GM21526 (cell line): Measurements from ENCODE around the gene MIF.
"Not testable (repeated sequence)": the region's sequence is repeated elsewhere in the genome, so short reads cannot be mapped to it uniquely, and the experiment has no call there.

Experiments
- ATAC-seq: cut with Tn5 transposase; IDR thresholded peaks from one replicate; pipeline ENCODE4 v1.9.1; 2021; ENCODE audit warnings: moderate library complexity; ENCODE audit not compliant: unreplicated experiment, low FRiP score

Gene MIF

GRCh38 chr22:23893945-23894709 lies at the start of gene MIF:
Gene MIF, plus strand, starts transcription at chr22:23894383. Its CDS starts 92 bp downstream, at chr22:23894475.
- ATAC-seq: peak; percentile 65

GRCh38 chr22:23844739-23845202 lies 49.4 kb upstream of the MIF start:
- ATAC-seq: no peak

GRCh38 chr22:23845265-23846080 lies 48.7 kb upstream of the MIF start:
- ATAC-seq: no peak

DNA sequence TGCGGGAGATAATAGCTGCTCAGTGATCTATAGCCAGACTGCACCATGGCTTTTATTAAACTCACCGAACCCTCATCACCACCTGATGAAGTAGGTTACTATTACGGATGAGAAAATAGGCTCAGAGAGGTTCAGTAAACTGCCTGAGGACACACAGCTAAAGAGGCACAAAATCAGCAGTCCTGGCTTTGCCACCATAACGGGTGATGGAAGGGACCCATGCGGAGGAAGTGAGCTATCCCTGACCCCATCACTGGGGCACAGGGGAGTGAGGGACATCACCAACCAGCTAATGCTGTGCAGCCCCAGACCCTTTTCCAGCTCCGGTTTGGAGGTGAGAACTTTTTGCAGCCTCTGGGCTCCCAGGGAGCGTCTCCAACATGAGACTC lies 48.1 kb upstream of the MIF start:
- ATAC-seq: no peak

DNA sequence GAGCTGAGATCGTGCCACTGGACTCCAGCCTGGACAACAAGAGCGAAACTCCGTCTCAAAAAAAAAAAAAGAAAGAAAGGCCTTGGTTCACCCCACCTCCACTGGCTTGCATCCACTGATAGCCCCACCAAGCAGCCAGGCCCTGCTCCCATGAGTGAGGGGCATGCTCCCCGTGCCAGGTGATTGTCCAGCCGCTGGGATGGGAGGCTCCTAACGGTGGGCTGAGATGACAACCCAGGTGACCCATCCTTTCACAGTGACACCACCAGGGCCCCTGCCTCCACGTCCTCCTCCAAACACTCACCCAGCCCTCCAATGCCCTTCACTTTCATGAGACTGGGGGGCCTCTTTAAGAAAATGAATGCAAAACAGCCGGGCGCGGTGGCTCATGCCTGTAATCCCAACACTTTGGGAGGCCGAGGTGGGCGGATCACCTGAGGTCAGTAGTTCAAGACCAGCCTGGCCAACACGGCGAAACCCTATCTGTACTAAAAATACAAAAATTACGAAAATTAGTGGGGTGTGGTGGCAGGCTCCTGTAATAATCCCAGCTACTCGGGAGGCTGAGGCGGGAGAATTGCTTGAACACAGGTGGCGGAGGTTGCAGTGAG lies 46.8 kb upstream of the MIF start:
- ATAC-seq: no peak

DNA sequence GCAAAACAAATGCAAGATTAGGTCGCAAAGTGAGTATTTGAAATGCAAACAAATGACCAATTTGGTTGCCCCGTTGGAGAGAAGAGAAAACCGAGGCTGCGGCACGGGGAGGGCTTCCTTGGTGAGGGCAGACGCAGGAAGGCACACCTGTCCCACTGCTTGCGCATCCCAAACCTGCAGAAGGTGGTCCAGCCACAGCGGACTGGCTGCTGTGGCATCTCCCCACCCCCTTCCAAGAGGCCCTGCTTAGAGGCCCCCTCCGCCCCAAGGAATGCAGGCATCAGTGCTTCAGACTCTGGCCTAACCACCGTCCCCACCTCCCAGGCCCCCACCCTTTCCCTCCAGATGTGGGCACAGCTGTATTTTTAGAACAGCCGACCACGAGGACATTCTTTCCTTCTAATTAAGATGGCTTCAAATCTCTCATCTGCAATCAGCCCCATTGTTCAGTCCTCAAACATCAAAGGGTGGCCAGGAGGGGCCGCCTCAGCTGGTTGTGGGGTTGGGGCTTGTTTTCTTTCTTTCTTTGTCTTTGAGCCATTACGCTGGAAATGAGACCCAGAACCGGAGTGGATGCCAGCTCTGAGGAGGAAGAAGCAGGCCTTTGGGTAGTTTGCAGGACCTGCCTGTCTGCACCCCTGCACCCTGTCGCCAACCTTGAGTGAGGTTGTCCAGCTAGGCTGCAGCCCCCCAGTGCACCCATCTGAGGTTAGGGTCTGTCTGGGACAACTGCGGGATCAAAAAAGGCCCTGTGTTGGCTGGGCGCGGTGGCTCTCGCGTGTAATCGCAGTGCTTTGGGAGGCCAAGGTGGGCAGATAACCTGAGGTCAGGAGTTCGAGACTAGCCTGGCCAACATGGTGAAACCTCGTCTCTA lies 46.0 kb upstream of the MIF start:
- no peak for ATAC-seq

GRCh38 chr22:23849009-23850006 lies 44.9 kb upstream of the MIF start:
- no peak for ATAC-seq

DNA sequence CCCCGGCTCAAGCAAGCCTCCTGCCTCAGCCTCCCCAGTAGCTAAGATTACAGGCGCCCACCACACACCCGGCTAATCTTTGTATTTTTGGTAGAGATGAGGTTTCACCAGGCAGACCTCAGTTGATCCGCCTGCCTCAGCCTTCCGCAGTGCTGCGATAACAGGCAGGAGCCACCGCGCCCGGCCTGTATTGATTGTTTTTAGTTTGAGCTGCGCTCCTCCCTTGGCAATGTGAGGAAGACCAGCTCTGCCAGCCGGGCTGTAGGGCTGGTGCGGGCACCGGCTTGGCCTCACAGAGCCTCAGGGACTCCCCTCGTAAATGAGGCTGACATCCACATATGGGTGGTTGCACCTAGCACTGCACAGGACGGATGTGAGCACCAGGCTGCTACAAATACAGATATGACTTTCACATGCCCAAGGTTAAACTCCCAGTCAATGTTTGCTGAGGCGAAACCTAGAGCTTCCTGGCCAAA lies 44.0 kb upstream of the MIF start:
- no peak for ATAC-seq

DNA sequence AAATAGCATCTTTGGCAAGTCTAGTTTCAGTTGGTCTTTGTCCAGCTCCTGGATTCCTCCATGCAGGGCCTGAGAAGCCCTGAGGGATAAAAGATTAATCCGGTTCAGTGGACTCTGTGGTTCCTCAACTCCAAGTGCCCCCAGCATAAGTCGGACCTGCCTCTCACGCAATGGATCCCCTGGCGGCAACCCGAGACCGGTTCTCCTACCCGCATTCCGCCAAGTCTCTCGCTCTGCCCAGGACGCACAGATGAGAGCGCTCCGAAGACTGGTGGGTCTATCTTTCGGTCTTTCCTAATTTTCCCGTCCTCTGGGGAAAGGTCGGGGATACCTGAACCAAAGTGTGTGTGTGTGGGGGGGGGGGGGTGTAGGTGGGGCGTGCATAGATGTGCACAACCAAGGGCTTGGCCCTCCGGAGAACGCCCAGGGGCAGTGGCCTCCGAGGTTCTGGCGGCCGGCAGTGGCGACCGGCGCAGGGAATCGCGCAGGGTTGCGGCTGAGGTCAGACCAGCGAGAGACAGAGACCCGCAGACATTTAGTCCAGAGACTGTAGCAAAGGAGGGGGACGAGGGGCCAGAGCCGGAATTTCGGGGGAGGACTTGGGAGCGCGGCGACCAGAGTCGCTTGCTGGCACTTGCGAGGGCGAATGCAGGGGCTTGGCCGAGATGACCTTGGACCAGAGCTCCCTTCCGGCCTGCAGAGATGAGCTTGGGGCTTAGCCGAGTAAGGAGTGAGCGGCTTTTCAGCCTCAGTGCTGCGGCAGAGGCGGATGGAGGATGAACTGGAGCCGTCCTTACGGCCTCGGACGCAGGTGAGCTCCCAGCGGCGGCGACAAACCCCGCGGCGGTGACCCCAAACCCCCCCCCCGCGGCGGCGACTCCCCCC lies 37.2 kb upstream of the MIF start:
- peak; percentile 34 for ATAC-seq

GRCh38 chr22:23857606-23858483 lies 36.3 kb upstream of the MIF start, which contains the start of gene SLC2A11:
Gene SLC2A11, plus strand, starts transcription at chr22:23857875. Its CDS starts 125 bp downstream, at chr22:23858000.
- peak; percentile 84 for ATAC-seq

DNA sequence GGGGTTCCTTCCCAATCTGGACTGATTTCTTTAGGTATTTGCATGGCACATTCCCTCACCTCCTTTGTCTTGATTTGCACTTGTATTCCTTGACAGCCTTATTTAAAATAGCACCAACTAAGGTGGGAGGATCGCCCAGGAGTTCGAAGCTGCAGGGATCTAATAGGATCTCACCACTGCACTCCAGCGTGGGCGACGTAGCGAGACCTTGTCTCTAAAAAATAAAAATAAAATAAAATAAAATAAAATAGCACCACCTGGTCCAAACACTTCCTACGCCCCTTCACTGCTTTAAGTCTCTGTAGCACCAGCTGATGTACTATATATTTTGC lies 35.7 kb upstream of the MIF start:
- no peak for ATAC-seq

- ATAC-seq: no peak
Observed at GRCh38 chr22:23859201-23859600, 35.0 kb upstream of the MIF start.

DNA sequence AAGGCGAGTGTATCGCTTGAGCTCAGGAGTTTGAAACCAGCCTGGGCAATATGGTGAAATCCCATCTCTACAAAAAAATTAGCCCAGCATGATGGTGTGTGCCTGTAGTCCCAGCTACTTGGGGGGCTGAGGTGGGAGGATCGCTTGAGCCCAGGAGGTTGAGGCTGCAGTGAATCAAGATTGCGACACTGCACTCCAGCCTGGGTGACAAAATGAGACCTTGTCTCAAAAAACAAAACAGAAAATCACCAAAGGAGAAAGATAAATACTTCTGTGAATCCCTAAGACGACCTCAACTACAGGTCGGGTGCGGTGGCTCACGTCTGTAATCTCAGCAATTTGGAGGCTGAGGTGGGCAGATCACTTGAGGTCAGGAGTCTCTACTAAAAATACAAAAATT lies 34.0 kb upstream of the MIF start:
- ATAC-seq: not testable (repeated sequence)

- ATAC-seq: no peak
Observed at GRCh38 chr22:23862103-23862502, 32.1 kb upstream of the MIF start.

DNA sequence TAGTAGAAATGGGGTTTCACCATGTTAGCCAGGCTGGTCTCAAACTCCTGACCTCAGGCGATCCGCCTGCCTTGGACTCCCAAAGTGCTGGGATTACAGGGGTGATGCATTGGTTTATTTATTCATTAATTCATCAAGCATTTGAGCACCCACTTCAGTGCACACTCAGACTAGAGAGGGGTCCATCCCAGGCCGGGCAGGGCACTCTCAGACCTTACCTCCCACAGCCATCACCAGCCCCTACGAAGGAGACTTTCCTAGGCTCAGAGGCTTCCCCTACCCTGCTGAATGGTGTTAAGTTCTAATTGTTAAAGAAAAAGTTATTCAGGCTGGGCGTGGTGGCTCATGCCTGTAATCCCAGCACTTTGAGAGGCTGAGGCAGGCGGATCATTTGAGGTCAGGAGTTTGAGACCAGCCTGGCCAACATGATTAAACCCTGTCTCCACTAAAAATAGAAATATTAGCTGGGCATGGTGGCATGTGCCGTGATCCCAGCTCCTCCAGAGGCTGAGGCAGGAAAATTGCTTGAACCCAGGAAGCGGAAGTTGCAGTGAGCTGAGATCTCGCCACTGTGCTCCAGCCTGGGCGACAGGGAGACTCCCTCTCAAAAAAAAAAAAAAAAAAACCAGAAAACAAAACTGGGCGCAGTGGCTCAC lies 29.6 kb upstream of the MIF start:
- ATAC-seq: not testable (repeated sequence)

DNA sequence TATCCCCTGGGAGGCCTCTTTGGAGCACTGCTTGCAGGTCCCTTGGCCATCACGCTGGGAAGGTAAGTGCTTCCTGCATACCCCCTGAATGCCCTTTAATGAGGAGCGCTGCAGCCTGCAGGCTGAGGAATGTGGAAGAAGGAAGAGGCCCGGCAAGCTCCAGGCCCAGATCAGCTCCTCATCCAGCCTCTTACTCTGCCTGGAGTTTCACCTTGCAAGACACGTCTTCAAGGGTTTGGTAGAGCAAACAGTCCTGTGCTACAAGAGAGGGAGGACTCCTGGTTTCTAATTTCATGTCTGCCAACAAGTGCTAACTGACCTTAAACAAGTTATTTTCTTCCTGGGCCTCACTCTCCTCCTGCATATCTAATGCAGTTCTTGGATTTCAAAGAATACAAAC lies 25.6 kb upstream of the MIF start:
- ATAC-seq: no peak

GRCh38 chr22:23874871-23875270 lies 19.3 kb upstream of the MIF start:
- no peak for ATAC-seq
